GM06990 (cell line): ENCODE measurements around the gene NELFCD.
A peak's percentile ranks its signal among the peaks of the same experiment; 100 is the strongest.

Source experiments
- DNase-seq: peaks from one replicate; pipeline ENCODE4 v3.0.0-alpha.2; 2011; ENCODE audit not compliant: insufficient read length; ENCODE audit errors: extremely low read depth
- H3K27me3 ChIP-seq: replicated peaks from 2 replicates; pipeline ENCODE4 v1.6.0; 2011; ENCODE audit warnings: low read length; ENCODE audit not compliant: control insufficient read depth, insufficient read depth
- H3K36me3 ChIP-seq: 2 replicates; pipeline ENCODE4 v1.5.1; 2011; ENCODE audit warnings: low read length; ENCODE audit not compliant: control insufficient read depth, insufficient read depth
- H3K4me3 ChIP-seq: replicated peaks from 2 replicates; pipeline ENCODE4 v1.5.1; 2011; ENCODE audit warnings: low read depth, mild to moderate bottlenecking, control low read depth, low read length
- TF ChIP-seq, protein P1 (sequence below): IDR thresholded peaks from 2 replicates; pipeline ENCODE4 v1.5.1; 2011; ENCODE audit warnings: low read length, control low read depth, mild to moderate bottlenecking, inconsistent platforms; ENCODE audit not compliant: insufficient read depth, poor library complexity, severe bottlenecking

NELFCD gene, protein sequence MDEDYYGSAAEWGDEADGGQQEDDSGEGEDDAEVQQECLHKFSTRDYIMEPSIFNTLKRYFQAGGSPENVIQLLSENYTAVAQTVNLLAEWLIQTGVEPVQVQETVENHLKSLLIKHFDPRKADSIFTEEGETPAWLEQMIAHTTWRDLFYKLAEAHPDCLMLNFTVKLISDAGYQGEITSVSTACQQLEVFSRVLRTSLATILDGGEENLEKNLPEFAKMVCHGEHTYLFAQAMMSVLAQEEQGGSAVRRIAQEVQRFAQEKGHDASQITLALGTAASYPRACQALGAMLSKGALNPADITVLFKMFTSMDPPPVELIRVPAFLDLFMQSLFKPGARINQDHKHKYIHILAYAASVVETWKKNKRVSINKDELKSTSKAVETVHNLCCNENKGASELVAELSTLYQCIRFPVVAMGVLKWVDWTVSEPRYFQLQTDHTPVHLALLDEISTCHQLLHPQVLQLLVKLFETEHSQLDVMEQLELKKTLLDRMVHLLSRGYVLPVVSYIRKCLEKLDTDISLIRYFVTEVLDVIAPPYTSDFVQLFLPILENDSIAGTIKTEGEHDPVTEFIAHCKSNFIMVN

DNA sequence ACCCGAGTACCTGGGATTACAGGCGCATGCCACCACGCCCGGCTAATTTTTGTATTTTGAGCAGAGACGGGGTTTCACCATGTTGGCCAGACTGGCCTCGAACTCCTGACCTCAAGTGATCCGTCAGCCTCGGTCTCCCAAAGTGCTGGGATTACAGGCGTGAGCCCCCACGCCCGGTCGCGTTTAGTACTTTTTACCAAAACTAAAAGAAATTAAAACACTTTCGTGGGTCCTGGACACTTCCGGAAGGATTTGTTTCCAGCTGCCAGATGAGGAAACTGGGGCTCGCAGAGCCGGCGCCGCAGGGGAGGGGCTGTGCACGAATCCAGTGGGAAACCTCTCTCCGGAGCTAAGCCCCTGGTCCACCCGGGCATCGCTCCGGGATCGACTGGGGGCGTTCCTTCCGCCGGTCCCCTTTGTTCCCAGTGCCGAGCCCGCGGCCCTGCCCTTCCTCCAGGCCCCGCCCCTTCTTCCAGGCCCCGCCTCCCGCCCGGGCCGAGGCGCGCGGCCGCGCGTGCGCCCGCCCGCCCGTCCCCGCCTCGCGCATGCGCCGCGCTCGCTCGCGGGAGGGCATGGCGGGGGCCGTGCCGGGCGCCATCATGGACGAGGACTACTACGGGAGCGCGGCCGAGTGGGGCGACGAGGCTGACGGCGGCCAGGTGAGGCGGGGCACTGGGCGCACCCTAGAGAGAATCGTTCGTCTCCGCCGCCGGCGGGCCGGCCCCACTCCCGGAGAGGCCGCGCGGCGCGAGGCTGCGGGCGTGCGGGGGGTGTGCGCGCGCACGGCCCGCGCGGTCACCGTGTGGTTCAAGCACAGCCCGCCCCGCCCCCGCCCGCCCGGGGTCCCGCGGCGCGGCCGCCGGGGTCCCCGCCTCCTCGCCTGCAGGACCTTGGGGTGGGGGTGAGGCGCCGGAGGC, at the start of gene NELFCD:
NELFCD (plus strand) TSS at position 546 of the 917 bp plus-strand sequence; CDS start at position 600, 54 bp downstream.
- Histone ChIP-seq H3K36me3 (no peaks in the 10 kb centered on the region; the same call in none of the 2 replicates), H3K27me3 (no peaks in the 10 kb centered on the region), H3K4me3 (peak within 1 kb of the TSS; percentile 66)
- TF ChIP-seq, protein P1, sequence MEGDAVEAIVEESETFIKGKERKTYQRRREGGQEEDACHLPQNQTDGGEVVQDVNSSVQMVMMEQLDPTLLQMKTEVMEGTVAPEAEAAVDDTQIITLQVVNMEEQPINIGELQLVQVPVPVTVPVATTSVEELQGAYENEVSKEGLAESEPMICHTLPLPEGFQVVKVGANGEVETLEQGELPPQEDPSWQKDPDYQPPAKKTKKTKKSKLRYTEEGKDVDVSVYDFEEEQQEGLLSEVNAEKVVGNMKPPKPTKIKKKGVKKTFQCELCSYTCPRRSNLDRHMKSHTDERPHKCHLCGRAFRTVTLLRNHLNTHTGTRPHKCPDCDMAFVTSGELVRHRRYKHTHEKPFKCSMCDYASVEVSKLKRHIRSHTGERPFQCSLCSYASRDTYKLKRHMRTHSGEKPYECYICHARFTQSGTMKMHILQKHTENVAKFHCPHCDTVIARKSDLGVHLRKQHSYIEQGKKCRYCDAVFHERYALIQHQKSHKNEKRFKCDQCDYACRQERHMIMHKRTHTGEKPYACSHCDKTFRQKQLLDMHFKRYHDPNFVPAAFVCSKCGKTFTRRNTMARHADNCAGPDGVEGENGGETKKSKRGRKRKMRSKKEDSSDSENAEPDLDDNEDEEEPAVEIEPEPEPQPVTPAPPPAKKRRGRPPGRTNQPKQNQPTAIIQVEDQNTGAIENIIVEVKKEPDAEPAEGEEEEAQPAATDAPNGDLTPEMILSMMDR: no peak
- peak; percentile 88 for DNase-seq

DNA sequence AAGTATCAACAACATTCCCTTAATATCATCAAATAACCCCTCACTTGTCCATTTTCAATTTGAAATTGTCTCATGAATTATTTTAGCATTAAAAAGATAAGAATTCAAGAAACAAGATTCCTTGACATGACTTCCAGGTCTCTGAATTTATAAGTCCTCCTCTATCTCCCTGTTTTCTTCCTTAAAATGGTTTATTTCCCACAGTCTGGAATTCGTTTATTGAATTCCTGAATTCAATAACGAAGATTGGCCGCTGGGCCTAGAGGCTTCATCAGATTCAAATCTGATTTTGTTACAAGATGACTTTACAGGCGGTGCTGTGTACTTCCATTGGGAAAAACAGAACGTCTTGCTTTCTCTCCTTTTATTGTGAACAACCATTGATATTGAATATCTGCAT, 48.9 kb upstream of the NELFCD start:
- no peaks in the 10 kb centered on the region for H3K27me3 ChIP-seq
- no peaks in the 10 kb centered on the region for H3K36me3 ChIP-seq
- TF ChIP-seq, protein P1: no peak
- H3K4me3 ChIP-seq: no peak overlapping the region
- no peak for DNase-seq

DNA sequence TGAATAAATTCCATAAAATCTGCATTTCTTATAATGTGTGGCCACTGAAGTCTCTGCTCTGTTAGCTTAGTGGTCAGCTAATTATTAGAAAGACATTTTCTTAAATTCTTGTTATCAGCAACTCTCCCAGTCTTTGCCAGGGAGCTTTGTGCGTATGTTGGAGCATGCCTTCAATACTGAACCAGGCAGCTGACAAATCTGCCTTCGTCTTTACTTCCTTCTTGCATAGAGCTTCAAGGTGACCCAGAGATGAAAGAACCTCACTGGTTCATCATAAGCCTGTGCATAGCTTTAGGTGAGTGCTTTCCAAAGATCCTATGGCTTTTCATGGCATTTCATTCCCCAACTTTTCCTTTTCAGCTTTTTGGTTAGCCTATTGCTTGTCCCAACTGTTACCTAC, 43.0 kb upstream of the NELFCD start:
- TF ChIP-seq, protein P1: no peak

DNA sequence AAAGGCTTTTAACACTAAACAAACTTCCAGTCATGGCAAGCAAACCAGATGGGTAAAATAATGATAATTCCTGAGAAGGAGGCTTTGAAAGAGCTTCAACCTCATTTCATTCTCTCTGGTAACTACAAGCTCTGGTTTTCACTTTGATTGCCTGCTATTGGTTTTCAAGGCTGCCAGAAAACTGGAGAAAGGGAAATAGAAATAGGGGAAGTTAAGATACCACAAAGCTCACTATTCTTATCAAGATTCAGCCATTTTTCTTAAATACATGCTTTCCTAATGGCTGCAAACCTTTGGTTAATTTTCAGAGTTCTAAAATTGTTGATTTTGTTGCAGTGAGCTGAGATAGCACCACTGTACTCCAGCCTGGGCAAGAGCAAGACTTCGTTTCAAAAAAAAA, 42.5 kb upstream of the NELFCD start:
- peak; percentile 9 for DNase-seq
- H3K27me3 ChIP-seq: no peaks in the 10 kb centered on the region
- no peak overlapping the region for H3K4me3 ChIP-seq
- TF ChIP-seq, protein P1: no peak
- H3K36me3 ChIP-seq: no peaks in the 10 kb centered on the region

More for the DNA sequence above, 43.0 kb upstream of the NELFCD start:
- H3K4me3 ChIP-seq: no peak overlapping the region
- DNase-seq: no peak
- H3K36me3 ChIP-seq: no peaks in the 10 kb centered on the region
- no peaks in the 10 kb centered on the region for H3K27me3 ChIP-seq

DNA sequence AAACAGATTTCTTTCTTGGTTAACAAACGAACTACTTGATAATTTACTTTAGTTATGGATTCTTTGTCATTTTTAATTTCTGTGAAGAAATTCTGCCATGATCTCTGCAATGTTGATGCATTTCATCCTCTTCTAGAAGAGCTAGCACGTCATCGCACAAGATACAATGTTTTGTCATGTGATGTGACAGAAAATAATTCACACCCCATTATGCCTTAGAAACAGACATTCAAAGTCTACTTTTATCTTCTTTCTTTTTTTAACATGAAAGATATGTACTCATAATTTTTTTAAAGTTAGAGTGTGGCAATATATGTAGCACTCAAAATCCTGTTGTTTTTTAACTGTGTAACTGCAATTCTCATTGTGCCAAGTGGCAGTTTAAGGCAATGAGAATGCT, 39.6 kb upstream of the NELFCD start:
- DNase-seq: no peak
- TF ChIP-seq, protein P1: no peak
- no peaks in the 10 kb centered on the region for H3K36me3 ChIP-seq
- no peaks in the 10 kb centered on the region for H3K27me3 ChIP-seq
- H3K4me3 ChIP-seq: no peak overlapping the region
